HG02610 (cell line): ENCODE results near the gene TERT.

ENCODE experiments used
- ATAC-seq: cut with Tn5 transposase; IDR thresholded peaks from one replicate; pipeline ENCODE4 v1.9.1; 2021; ENCODE audit warnings: mild to moderate bottlenecking, moderate library complexity; ENCODE audit not compliant: unreplicated experiment

The TERT gene

DNA sequence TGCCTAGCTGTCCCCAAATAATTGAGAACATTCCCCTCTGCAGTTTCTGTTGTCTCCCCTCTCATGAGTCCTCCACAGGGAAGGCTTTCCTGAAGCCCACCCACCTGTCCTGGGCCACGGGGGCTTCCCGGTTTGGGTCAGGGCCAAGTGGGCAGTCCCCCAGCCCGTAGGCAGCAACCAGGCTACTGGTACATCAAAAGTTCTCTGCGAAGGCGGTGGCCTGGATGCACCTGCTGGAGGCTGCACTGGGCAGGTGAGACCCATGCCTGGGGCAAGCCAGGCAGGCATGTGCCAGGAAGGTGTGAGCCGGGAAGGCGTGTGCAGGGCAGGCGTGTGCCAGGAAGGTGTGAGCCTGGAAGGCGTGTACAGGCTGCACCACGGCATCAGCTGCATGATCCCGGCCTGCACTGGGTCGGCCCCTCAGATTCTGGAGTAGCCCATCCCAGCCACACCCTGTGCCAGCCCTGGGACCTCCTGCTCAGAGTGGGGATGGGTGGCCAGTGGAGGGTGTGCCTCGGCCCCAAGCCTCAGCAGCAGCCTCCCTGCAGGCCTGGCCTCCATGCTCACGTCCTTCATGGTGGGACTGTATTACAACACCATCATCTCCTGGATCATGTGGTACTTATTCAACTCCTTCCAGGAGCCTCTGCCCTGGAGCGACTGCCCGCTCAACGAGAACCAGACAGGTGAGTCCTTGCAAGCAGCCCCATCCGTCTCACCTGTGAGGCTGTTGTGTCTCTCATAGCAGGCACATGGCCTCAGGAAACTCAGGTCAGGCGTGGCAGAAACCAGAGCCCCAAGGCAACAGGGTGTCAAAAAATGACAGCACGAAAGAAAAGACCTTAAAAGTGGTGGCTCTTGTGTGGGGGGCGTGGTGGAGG is 84.7 kb downstream of the TERT start:
- no peak for ATAC-seq

DNA sequence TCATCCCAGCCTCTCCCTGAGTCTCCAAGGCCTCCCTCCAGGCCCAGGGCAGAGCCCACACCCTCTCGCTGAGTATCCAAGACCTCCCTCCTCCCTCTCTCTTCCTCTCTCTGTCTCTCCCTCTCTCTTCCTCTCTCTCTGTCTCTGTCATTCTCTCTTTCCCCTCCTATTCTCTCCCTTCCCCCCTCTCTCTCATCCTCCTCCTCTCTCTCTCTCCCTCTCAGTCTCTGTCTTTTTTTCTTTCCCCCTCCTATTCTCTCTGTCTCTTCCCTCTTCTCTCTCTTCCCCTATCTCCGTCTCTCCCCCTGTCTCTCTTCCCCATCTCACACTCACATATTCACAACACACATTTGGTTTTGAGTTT is 85.4 kb downstream of the TERT start:
- ATAC-seq, result no peak

DNA sequence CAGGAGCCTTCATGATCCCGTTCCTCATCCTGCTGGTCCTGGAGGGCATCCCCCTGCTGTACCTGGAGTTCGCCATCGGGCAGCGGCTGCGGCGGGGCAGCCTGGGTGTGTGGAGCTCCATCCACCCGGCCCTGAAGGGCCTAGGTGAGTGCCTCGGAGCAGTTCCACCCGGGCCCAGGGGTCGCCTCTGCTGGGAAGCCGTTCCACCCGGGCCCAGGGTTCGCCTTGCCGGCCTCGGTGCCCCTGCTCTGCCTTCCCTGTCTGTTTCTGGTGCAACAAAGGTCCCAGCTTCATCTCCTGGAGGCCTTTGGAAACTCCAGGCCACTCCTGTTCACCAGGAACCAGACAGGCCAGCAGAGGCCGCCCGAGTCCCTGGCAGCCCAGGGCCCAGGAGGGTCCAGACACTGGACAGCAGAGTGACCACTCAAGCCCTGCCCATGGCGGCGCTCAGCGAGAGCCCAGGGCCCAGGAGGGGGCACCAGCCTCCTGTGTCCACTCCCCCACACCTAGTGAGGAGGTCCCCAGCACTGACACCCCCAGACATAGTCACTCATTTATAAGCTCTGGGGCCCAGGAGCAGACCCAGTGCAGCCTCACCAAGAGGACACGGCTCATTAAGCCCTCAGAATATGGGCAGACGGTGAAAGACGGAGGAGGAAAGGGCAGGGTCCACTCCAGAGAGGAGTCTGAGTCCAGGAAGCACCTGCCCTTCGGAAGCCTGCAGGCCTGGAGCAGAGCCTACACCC is 86.0 kb downstream of the TERT start:
- no peak for ATAC-seq

DNA sequence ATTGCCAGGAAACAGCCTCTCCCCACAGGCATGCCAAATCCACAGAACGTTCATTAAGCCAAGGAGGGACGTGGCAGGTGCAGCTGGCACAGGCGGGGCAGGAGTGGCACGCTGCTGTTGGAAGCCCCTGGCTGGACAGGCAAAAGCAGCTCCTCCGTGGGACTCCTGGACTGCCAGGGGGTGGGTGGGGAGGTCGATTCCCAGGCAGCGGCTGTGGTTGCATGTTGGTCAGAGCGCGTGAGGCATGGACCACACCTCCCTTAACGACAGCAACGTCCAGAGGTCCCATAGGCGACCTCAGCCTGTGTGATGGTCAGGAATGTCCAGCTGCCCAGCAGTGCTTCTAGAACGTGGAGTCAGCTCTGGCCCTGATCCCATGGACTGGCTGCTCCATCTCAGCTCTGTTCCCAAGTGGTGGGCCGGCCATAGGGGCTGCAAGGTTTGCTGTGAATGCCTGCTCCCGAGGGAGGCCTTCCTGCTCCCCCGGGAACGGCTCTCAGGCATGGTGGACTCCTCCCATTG is 86.6 kb downstream of the TERT start:
- no peak for ATAC-seq

DNA sequence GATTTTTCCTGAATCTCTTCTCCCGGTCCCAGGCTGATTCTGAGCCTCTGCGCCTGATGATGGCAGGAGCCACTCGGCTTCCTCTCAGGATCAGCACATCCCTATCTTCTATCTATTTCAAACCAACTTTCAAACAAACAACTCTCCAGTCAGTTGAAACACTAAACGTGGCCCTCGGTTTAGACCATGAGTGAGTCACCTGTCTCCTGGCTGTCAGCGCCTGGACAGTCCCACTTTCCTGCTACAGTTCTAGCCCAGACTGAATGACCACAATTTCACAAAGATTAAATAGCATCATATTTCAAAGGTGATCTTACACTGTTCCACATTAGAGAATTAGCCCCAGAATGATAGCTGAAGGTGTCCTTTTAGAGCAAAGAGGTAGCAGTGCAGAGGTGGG is 87.3 kb downstream of the TERT start:
- ATAC-seq, result no peak

DNA sequence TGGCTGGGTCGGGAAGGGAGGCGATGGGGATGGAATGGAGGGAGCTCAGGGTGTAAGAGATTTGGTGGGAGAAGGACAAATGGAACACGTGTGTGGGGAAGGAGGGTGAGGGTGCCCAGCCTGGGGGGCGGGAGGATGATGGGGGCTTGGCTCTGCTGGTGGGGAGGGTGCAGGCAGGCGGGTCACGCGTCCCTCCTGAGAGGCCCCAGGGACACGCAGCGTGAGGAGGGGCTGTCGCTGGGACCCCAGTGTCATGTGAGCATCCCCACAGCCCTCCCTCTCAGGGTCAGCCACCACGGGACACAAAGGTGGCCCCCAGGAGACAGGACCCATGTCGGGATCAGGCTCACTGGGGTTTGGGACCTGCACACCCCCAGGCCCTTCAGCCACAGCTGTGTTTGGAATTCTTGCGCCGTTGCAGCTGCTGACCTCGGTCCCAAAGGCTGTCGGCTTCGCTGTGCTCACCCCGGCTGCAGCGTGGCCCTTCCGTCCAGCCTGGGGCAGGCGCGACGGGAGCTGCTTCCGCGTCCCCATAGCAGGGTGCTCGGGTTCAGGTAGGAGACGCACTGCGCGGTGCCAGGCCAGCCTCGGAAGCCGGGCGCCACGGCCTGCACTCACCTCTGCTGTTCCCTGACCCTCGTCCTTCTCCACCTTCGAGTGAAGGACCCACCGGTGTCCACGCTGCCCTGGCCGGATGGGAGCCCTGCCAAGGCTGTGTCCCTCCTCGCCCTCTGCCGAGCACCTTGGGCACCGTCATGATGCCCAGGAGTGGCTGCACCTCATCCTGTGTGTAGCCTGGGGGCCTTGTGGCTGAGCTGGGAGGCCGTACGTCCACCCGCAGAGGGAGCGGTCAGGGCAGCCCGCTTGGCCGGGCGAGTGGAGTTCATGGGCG is 88.1 kb downstream of the TERT start:
- no peak for ATAC-seq

DNA sequence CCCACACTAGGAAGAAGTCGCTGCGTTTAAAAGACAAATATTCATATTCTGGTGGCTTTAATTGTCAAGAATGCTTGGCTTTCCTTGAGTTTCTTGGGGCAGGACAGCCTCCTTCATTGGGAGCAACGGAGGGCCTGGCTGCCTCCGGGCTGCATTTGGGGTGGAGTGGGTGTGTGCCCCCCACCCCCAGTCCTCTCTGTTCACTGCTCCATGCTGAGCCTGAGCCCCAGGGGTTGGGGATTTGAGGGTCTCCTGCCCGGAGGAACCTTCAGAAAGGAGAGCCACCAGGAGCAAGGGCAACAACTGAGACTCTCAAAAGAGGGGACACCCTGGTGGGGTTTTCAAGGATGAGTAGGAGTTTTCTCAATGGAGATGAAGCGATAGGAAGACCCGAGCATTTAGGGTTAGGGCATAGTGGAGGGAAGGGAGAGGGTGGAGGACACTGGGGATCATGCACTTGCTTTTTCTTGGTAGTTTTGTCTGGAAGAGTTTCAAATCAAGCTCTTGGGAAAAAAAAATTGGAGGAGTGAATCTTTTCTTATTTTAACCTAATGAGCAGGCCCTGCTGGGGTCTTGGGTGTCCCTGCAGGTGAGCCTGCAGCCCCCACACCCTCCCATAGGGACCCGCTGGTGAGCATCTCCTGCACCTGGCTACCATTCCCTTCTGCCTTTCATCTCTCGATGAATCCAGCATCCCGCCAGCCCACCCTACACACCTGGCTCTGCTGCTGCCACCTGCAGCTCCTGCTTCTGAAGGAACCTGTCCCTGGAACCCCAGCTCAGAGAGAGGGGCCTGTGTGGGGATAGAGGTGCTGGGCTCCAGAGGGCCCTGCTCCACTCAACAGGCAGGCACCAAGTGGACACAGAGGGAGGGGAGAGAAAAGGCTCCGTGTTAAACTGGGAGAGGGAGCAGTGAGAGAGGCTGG is 89.3 kb downstream of the TERT start:
- ATAC-seq, result no peak

DNA sequence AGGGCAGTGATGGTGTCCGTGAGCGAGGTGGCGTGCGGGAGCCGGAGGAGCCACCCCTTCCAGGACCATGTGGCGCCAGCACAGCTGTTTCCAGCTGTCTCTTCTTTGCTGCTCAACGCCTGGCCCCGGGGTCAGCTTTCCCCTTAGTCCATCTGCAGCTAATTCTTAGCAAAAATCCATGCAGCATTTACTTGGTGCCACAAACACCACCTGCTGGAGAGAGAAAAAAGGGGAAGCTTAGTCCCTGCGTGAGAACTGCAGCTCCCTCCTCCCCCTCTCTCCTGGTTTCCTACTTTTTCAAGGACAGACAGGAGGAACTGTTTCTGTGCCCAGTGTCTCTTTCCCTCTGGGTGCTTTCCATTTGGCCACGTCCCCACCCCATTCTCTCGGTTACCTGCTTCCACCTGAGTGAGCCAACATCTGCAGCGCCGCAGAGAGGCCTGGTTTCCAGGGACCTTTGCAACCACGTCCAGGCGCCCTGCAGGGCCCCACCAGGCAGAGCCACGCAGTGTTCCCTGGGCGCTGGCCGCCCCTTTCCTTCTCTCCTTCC is 90.1 kb downstream of the TERT start:
- no peak for ATAC-seq

DNA sequence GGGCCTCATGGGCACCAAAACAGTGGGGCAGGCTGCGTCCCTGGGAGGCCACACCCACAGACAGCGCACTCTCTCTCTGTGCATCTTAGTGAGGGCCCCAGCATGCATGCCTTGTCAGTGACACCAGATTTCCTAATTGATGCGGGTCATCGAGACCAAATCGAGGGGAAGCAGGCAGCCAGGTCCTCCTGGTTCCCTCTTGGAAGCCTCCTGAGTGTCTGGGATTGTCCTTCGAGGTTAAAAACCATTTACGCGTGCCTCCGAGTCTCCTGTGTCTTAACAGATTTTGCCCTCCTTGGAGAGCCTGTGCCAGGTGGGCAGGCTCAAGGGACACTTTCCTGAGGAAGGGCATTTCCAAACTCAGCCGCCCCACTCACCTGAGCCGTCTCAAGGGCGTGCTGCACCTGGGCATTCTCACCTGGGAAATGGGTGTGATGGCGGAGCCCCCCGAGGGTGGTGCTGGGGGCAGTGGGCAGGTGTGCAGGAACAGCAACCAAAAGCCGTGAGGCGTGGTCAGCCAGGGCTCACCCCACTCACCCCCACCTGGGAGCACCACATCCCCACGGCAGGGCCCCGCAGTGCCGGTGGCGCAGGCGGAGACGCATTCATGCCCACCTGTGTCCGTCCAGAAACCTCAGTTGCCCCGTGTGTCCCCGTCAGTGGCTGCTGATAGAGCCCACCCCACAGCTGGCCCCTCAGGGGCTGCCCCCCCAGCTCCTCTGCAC is 90.7 kb downstream of the TERT start:
- no peak for ATAC-seq

DNA sequence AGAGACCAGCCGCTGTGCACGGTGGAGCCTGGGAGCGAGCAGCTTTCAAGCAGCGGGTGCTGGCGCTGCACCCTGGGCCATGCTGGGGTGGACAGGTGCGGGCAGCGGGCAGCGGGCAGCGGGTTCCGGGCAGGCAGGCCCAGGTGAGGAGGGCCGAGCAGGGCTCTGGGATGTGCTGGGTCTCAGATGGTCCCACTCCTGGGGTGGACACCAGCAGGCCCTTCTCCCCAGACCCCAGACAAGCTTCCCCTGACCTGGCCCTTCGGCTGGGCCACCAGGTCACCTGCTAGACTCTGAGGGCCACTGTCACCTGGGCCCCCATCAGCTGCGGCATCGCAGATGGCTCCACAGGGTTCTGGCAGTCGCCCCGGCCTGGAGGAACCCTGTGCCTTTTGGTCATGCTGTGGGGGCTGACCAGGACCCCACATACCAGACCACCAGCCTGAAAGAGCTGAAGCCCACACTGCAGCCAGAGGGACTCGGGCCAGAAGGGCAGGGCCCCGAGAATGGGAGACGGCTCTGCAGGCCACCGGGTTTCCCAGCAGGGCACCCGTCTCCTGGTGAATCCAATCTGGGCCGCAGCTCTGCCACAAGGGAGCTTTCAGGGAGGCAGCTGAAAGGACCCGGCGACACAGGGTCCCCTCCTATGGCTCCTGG is 91.4 kb downstream of the TERT start:
- no peak for ATAC-seq
